HG02571 (cell line): Measurements from ENCODE around the gene PLEKHN1.

Source experiments
- ATAC-seq: cut with Tn5 transposase; IDR thresholded peaks from one replicate; pipeline ENCODE4 v1.9.1; 2021; ENCODE audit warnings: mild to moderate bottlenecking, moderate library complexity; ENCODE audit not compliant: unreplicated experiment

PLEKHN1 gene, protein sequence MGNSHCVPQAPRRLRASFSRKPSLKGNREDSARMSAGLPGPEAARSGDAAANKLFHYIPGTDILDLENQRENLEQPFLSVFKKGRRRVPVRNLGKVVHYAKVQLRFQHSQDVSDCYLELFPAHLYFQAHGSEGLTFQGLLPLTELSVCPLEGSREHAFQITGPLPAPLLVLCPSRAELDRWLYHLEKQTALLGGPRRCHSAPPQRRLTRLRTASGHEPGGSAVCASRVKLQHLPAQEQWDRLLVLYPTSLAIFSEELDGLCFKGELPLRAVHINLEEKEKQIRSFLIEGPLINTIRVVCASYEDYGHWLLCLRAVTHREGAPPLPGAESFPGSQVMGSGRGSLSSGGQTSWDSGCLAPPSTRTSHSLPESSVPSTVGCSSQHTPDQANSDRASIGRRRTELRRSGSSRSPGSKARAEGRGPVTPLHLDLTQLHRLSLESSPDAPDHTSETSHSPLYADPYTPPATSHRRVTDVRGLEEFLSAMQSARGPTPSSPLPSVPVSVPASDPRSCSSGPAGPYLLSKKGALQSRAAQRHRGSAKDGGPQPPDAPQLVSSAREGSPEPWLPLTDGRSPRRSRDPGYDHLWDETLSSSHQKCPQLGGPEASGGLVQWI

GRCh38 chr1:966135-966703 lies at the start of gene PLEKHN1:
Gene PLEKHN1, plus strand, starts transcription at chr1:966482. Its CDS starts 50 bp downstream, at chr1:966532.
- no peak for ATAC-seq

GRCh38 chr1:917076-917459 lies 49.2 kb upstream of the PLEKHN1 start:
- ATAC-seq, result no peak

DNA sequence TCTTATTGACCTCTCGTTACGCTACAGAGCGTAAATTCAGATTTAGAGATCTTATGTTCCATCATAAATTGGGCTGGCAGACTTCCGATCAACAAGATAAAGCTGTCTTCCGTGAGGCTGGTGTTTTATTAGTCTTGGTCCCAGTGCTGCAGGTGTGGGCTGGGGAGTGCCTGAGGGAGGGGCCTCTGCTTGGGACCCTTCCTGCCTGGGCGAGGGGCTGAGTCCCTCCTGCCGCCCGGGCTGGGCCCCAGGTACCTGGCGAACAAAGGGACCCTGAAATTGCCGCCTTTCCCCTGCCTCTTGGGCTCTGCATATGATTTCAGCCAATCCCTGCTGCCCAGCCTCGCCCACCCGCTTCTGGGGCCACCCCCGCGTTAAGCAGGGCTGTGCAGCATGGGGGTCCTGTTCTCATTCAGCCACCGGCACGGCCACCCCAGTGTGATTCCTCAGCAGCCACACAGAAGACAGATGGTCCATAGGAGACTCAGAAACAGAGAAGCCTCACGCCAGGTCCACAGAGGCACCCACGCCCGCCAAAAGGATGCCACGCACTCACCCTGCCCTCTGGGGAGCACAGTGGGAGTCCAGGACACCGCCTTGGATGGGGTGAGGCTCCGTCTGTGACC lies 48.7 kb upstream of the PLEKHN1 start:
- no peak for ATAC-seq

DNA sequence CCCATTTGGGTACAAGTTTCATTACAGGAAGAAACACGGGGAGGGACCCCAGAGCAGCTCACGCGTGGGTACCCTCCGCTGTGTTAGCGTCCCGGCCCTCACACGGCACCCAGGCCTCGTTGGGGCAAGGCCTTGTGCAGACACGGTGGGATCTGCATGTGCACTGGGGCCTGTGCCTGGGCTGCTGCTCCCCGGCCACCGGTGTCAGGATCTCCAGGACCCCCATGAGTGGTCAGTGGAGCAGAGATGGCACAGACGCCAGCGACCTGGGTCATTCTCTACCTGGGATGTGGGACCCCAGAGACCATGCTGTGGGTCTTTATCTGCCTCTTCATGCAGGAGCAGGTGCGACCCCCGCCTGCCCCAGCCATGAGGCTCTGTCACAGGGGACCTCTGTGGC lies 47.9 kb upstream of the PLEKHN1 start:
- no peak for ATAC-seq

DNA sequence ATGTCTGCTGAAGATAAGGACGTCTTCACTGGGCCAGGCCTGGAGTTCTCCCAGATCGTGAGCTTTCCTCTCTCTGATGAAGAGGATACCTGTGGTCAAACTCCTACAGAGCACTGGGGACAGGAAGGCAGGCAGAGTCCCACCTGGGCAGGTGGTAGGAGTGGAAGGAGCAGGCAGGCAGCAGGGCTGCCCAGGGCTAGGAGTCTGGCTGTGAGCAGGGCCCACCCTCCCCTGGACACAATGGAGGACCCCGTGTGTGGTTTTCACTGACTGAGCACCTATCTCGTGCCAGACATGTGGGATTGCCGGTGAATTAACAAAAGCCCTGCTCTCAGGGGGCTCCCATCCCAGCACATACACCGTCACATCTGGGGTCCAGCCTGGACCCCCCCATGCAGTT lies 47.4 kb upstream of the PLEKHN1 start:
- ATAC-seq, result no peak

DNA sequence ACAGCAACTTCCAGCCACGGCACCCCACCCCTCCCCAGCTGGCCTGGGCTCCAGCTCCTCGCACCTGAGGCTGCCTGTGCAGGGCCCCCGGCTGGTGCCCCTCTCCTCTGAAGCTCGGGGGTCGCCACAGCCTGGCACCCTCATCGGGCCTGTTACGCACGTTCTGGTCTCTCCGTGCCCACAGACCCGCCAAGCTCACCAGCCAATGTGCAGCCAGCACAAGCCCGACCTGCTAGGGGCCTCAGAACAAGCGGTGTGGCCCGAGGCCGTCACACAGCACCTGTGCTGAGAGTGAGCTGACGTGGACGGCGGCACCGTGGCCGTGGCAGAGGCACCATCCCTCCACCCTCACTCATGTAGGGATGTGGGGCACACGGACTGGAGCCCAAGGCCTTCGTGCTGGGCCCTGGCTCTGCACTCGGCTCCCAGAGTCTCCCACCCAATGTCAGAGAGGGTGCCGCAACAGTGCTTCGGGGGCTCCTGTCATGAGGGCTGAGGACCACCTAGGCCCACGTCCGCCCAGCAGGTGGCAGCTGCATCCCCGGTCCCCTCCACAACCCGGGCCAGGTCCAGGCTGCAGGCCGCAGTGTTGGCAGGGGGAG lies 46.9 kb upstream of the PLEKHN1 start:
- no peak for ATAC-seq

DNA sequence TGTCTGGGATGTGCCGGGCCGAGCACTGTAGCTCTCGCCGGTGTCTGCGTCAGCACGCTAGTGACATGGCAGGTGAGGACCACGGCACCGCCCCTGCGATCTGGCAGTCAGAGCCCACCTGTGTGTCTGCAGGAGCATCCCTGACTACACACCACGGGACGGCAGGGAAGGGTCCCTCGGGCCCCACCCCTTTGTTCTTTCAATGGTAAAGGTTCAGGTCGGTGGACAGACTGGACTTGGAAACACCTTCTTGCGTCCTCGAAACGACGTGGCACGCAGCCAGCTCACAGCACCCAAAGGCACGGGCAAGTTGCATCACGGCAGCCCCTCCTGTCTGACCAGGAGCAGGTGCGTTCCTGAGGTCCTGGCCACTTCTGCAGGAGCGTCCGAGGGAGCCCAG lies 46.3 kb upstream of the PLEKHN1 start:
- no peak for ATAC-seq

- no peak for ATAC-seq
Measured at GRCh38 chr1:920521-920920, 45.8 kb upstream of the PLEKHN1 start.

GRCh38 chr1:921011-921837 lies 45.1 kb upstream of the PLEKHN1 start:
- no peak for ATAC-seq

- no peak for ATAC-seq
Measured at GRCh38 chr1:923131-923990, 42.9 kb upstream of the PLEKHN1 start, which contains the start of gene SAMD11. Gene SAMD11, plus strand, starts transcription at chr1:923923. Its CDS starts 509 bp downstream, at chr1:924432.

DNA sequence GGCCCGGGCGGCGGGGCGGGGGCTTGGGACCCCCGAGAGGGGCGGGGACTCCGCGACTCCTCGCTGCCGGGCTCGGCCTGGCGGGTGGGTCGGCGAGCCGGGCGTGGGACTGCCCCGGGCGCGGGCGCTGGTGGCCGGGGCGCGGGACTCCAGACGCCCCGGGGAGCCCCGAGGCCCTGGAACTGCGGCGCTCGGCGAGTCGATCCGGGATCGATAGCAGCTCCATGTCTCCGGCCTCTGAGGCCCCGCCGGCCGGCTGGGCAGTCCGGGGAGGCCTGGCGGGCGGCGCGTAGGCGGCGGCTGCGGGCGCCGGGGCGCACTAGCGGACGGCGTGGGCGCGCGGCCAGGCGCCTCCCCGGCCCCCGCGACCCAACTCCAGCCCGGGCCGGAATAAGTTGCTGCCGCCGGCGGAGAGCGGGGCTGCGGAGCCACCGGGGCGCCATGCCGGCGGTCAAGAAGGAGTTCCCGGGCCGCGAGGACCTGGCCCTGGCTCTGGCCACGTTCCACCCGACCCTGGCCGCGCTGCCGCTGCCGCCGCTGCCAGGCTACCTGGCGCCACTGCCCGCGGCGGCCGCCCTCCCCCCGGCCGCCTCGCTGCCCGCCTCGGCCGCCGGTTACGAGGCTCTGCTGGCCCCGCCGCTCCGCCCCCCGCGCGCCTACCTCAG lies 42.2 kb upstream of the PLEKHN1 start:
- ATAC-seq, result no peak

DNA sequence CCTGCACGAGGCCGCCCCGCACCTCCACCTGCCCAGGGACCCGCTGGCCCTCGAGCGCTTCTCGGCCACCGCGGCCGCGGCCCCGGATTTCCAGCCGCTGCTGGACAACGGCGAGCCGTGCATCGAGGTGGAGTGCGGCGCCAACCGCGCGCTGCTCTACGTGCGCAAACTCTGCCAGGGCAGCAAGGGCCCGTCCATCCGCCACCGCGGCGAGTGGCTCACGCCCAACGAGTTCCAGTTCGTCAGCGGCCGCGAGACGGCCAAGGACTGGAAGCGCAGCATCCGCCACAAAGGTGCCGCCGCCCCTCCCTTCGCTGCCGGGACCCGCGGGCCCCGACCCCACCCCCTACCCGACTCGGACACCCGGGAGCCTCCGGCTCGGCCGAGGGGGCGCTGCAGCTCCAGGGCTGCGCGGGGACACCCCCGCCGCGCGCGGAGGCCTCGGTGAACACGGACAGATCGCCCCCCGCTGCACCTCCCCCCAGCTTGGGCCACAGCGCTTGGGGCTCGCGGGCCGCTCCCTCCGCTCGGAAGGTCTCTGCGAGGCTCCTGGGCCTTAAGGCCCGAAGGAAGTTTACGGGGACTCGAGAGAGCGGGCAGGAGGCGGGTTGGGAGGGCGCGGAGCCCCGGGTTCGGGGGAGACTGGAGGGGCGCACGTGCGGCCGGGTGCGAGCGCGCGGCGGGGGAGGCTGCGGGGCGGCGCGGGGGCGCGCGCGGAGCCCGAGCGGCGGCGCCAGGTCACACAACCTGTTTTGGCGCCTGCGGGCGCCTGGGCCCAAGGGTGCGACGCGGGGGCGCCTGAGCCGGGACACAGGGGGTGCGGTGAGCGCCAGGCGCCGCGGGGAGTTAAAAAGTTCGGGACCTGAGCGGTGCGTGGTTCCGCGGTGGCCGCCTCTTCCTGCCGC lies 41.4 kb upstream of the PLEKHN1 start:
- no peak for ATAC-seq

GRCh38 chr1:925561-926421 lies 40.5 kb upstream of the PLEKHN1 start:
- ATAC-seq, result no peak

DNA sequence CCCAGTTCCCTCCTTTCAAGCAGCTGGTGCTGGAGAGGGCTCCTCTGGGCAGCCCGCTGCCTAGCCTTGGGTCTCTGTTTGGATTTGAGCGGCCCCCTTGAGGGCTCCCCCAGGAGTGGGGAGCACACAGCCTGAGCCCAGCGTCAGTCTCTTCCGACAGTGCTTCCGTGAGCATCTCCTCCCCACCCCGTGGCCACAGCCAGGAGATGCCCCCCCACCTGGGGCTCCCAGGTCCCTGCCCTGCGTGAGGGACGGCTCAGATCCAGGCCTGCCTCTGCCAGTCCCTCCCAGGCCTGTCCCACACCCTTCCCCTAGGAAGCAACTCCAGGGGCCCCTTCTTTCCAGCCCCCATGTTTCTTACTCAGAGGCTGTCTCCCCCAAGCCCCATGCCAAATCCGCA lies 39.0 kb upstream of the PLEKHN1 start:
- ATAC-seq, result no peak

DNA sequence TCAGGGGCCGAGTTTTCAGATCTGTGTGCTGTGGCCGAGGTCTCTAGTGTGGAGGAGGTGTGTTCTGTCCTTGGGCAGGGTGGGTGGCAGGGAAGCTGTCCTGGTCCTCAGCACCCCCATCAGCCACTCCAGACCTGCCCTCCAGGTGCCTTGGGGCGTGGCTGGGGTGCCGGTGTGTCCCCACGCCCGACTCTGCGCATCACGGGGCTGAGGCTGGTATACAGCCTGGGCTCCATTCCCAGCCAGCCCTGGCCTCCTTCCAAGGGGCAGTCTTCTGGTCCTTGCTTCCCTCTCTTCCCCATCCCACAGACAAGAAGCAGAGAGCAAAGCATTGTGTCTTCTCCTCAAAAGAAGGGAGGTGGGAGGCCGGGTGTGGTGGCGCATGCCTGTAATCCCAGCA lies 38.5 kb upstream of the PLEKHN1 start:
- ATAC-seq, result no peak

- ATAC-seq, result no peak
Measured at GRCh38 chr1:928825-929661, 37.2 kb upstream of the PLEKHN1 start.
